ENCODE measurements around the gene NEURL2.

GRCh38 chr20:45850926-45851325 lies 40.1 kb downstream of the NEURL2 start:
- no peak for TF ChIP-seq POLR2A (IDR thresholded peaks at IDR 0.05)
- TF ChIP-seq, protein P1, sequence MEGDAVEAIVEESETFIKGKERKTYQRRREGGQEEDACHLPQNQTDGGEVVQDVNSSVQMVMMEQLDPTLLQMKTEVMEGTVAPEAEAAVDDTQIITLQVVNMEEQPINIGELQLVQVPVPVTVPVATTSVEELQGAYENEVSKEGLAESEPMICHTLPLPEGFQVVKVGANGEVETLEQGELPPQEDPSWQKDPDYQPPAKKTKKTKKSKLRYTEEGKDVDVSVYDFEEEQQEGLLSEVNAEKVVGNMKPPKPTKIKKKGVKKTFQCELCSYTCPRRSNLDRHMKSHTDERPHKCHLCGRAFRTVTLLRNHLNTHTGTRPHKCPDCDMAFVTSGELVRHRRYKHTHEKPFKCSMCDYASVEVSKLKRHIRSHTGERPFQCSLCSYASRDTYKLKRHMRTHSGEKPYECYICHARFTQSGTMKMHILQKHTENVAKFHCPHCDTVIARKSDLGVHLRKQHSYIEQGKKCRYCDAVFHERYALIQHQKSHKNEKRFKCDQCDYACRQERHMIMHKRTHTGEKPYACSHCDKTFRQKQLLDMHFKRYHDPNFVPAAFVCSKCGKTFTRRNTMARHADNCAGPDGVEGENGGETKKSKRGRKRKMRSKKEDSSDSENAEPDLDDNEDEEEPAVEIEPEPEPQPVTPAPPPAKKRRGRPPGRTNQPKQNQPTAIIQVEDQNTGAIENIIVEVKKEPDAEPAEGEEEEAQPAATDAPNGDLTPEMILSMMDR (IDR thresholded peaks at IDR 0.05) = no peak
